ENCODE data around the gene SUMO2. TPM values are rescaled to one million over a fixed set of nuclear protein-coding genes. Genes with fewer than 3 reads are reported as not detected.

Gene SUMO2
- total RNA-seq, 1 donor = 92.6 TPM

DNA sequence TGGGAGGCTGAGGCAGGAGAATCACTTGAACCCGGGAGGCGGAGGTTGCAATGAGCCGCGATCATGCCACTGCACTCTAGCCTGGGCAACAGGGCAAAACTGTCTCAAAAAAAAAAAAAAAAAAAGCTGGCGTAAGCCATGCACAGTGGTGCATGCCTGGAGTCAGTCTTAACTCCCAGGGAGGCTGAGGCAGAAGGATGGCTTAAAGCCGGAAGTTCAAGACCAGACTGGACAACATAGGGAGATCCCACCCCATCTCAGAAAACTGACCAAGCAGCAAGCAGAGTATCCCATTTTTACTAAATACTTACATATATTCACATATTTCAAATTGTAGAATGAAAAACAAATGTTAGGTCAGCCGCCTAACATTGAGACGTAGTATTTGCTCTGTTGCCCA is 55.8 kb downstream of the SUMO2 start:
- no peak overlapping the region for H3K4me3 ChIP-seq (ENCODE audit: insufficient read depth, low read length)
- peaks cover 11% of the 10 kb centered on the region for H3K36me3 ChIP-seq (ENCODE audit: insufficient read depth, low read length)

GRCh38 chr17:75125984-75126383 is 56.8 kb downstream of the SUMO2 start:
- Histone ChIP-seq H3K4me3 (ENCODE audit: insufficient read depth, low read length) (no peak overlapping the region), H2AFZ (ENCODE audit: low read length) (no peak overlapping the region), H3K9me3 (ENCODE audit: low read depth, low read length) (no peaks in the 10 kb centered on the region), H3K4me1 (ENCODE audit: insufficient read depth, low read length) (peaks cover 7% of the 10 kb centered on the region), H3K79me2 (ENCODE audit: insufficient read depth, low read length) (no peaks in the 10 kb centered on the region), H4K20me1 (ENCODE audit: insufficient read depth, low read length) (peaks cover 4% of the 10 kb centered on the region), H3K4me2 (ENCODE audit: insufficient read depth, low read length) (no peak overlapping the region), H3K36me3 (ENCODE audit: insufficient read depth, low read length) (peaks cover 11% of the 10 kb centered on the region), H3K27ac (ENCODE audit: low read depth, low read length) (no peak overlapping the region), H3K27me3 (ENCODE audit: insufficient read depth, low read length) (no peaks in the 10 kb centered on the region)
- DNase-seq (ENCODE audit: insufficient read length, low spot score, missing footprints) = peak; percentile 57
- TF ChIP-seq, protein P1, sequence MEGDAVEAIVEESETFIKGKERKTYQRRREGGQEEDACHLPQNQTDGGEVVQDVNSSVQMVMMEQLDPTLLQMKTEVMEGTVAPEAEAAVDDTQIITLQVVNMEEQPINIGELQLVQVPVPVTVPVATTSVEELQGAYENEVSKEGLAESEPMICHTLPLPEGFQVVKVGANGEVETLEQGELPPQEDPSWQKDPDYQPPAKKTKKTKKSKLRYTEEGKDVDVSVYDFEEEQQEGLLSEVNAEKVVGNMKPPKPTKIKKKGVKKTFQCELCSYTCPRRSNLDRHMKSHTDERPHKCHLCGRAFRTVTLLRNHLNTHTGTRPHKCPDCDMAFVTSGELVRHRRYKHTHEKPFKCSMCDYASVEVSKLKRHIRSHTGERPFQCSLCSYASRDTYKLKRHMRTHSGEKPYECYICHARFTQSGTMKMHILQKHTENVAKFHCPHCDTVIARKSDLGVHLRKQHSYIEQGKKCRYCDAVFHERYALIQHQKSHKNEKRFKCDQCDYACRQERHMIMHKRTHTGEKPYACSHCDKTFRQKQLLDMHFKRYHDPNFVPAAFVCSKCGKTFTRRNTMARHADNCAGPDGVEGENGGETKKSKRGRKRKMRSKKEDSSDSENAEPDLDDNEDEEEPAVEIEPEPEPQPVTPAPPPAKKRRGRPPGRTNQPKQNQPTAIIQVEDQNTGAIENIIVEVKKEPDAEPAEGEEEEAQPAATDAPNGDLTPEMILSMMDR (IDR thresholded peaks at IDR 0.05; ENCODE audit: extremely low read depth, low read depth, low read length) = no peak

More for the DNA sequence above, 55.8 kb downstream of the SUMO2 start:
- H3K27ac ChIP-seq (ENCODE audit: low read depth, low read length) = no peak overlapping the region
- TF ChIP-seq, protein P1 (IDR thresholded peaks at IDR 0.05; ENCODE audit: extremely low read depth, low read depth, low read length) = no peak
- no peak for DNase-seq (ENCODE audit: insufficient read length, low spot score, missing footprints)
- H2AFZ ChIP-seq (ENCODE audit: low read length) = no peak overlapping the region
- no peaks in the 10 kb centered on the region for H3K9me3 ChIP-seq (ENCODE audit: low read depth, low read length)
- H3K4me1 ChIP-seq (ENCODE audit: insufficient read depth, low read length) = peaks cover 7% of the 10 kb centered on the region
- no peak overlapping the region for H3K4me2 ChIP-seq (ENCODE audit: insufficient read depth, low read length)
- no peaks in the 10 kb centered on the region for H3K27me3 ChIP-seq (ENCODE audit: insufficient read depth, low read length)
- H4K20me1 ChIP-seq (ENCODE audit: insufficient read depth, low read length) = peaks cover 4% of the 10 kb centered on the region
- H3K79me2 ChIP-seq (ENCODE audit: insufficient read depth, low read length) = peaks cover 4% of the 10 kb centered on the region

DNA sequence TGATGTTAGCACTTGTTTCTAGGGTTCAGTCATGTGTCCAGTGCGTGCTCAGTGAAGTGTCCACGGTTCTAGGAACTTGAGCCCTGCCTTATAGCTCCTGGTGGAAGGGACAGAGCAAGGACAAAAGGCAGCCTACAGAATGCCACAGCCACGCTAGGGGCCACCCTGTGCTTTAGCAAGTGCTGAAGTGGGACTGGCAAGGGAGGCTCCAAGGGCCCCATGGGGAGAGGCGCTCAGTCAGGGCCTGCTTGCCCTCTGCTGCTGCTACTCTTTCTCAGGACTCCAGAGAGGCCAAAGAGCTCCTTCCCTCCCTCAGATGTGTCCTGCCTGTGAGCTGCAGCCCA is 58.0 kb downstream of the SUMO2 start:
- H3K27me3 ChIP-seq (ENCODE audit: insufficient read depth, low read length) = no peaks in the 10 kb centered on the region
- H4K20me1 ChIP-seq (ENCODE audit: insufficient read depth, low read length) = no peaks in the 10 kb centered on the region
- peak; percentile 31 for DNase-seq (ENCODE audit: insufficient read length, low spot score, missing footprints)
- no peak overlapping the region for H3K27ac ChIP-seq (ENCODE audit: low read depth, low read length)
- no peaks in the 10 kb centered on the region for H3K4me1 ChIP-seq (ENCODE audit: insufficient read depth, low read length)
- H3K9me3 ChIP-seq (ENCODE audit: low read depth, low read length) = no peaks in the 10 kb centered on the region
- H2AFZ ChIP-seq (ENCODE audit: low read length) = no peak overlapping the region
- no peaks in the 10 kb centered on the region for H3K79me2 ChIP-seq (ENCODE audit: insufficient read depth, low read length)
- TF ChIP-seq, protein P1 (IDR thresholded peaks at IDR 0.05; ENCODE audit: extremely low read depth, low read depth, low read length) = no peak
- H3K4me2 ChIP-seq (ENCODE audit: insufficient read depth, low read length) = no peak overlapping the region
- peaks cover 8% of the 10 kb centered on the region for H3K36me3 ChIP-seq (ENCODE audit: insufficient read depth, low read length)
- no peak overlapping the region for H3K4me3 ChIP-seq (ENCODE audit: insufficient read depth, low read length)

GRCh38 chr17:75124041-75124818 is 58.5 kb downstream of the SUMO2 start:
- Histone ChIP-seq H3K79me2 (ENCODE audit: insufficient read depth, low read length) (no peaks in the 10 kb centered on the region), H3K36me3 (ENCODE audit: insufficient read depth, low read length) (peaks cover 5% of the 10 kb centered on the region), H3K9me3 (ENCODE audit: low read depth, low read length) (no peaks in the 10 kb centered on the region), H3K27me3 (ENCODE audit: insufficient read depth, low read length) (no peaks in the 10 kb centered on the region), H4K20me1 (ENCODE audit: insufficient read depth, low read length) (no peaks in the 10 kb centered on the region), H3K4me3 (ENCODE audit: insufficient read depth, low read length) (no peak overlapping the region), H3K27ac (ENCODE audit: low read depth, low read length) (no peak overlapping the region), H3K4me1 (ENCODE audit: insufficient read depth, low read length) (no peaks in the 10 kb centered on the region), H3K4me2 (ENCODE audit: insufficient read depth, low read length) (no peak overlapping the region), H2AFZ (ENCODE audit: low read length) (no peak overlapping the region)
- peak; percentile 90 for DNase-seq (ENCODE audit: insufficient read length, low spot score, missing footprints)
- TF ChIP-seq, protein P1 (IDR thresholded peaks at IDR 0.05; ENCODE audit: extremely low read depth, low read depth, low read length) = no peak
